GM12878 (cell line): ENCODE data around the gene TOPBP1. TPM values are rescaled to one million over a fixed set of nuclear protein-coding genes. Genes with fewer than 3 reads are reported as not detected.

ENCODE experiments used
- ATAC-seq: fragments of 200-7000 bp; cut with Tn5 transposase; 3 replicates; pipeline ENCODE4 v1.9.1; 2020; ENCODE audit warnings: mild to moderate bottlenecking, moderate library complexity
- BruUV-seq: library from RNA; stranded (reverse); fragments of 400-500 nt; replicated peaks from 2 replicates; lab custom pipeline; 2021; lab: Mats Ljungman, UMichigan
- CTCF ChIA-PET: fragments of 300-600 bp; sonication (Branson Sonifier 250); formaldehyde crosslinking; extraction: SDS; loops from one replicate; lab custom pipeline; 2021; ENCODE audit warnings: inconsistent platforms; lab: Yijun Ruan, JAX
- POLR2A ChIA-PET: fragments of 350-600 bp; formaldehyde crosslinking; extraction: SDS; loops from one replicate; lab custom pipeline; 2021; ENCODE audit warnings: inconsistent platforms; lab: Charles Lee
- RAD21 ChIA-PET: fragments of 300-600 bp; sonication (Branson Sonifier 250); formaldehyde crosslinking; loops from one replicate; lab custom pipeline; 2023; ENCODE audit warnings: antibody characterized with exemption; ENCODE audit not compliant: unreplicated experiment; lab: Charles Lee
- SMC1A ChIA-PET: fragments of 300-600 bp; sonication (Branson Sonifier 250); formaldehyde crosslinking; loops from one replicate; lab custom pipeline; 2023; ENCODE audit not compliant: unreplicated experiment, uncharacterized antibody; lab: Charles Lee
- DNase-seq: peaks from one replicate; pipeline ENCODE4 v3.0.0-alpha.2; 2011; ENCODE audit warnings: low read depth, low spot score
- FAIRE-seq: peaks from 3 replicates; lab custom pipeline; 2011; peaks lifted over from hg19 to GRCh38; lab: Jason Lieb, UNC
- H2AFZ ChIP-seq: 2 replicates; pipeline ENCODE4 v1.6.0; 2011; ENCODE audit warnings: low read depth, low read length, control low read depth; ENCODE audit not compliant: control insufficient read depth
- H3K27ac ChIP-seq: 2 replicates; pipeline ENCODE4 v1.5.1; 2011; ENCODE audit warnings: control low read depth; ENCODE audit not compliant: control insufficient read depth, insufficient read depth
- H3K27me3 ChIP-seq, 2 experiments: replicated peaks in 1 of 2; 2 replicates each; pipeline versions ENCODE4 v1.6.0 to v1.6.1; 2011; ENCODE audit warnings: low read length in 1 of 2; ENCODE audit not compliant: control insufficient read depth in 2 of 2, insufficient read depth in 2 of 2
- H3K36me3 ChIP-seq, 2 experiments: 2 replicates each; pipeline ENCODE4 v1.5.1; 2011; ENCODE audit warnings: low read length in 1 of 2; ENCODE audit not compliant: control insufficient read depth in 2 of 2, insufficient read depth in 2 of 2
- H3K4me1 ChIP-seq: 2 replicates; pipeline ENCODE4 v1.6.1; 2011; ENCODE audit warnings: mild to moderate bottlenecking, low read length, moderate library complexity, mixed read lengths; ENCODE audit not compliant: control insufficient read depth, insufficient read depth
- H3K4me2 ChIP-seq: 2 replicates; pipeline ENCODE4 v1.6.0; 2011; ENCODE audit warnings: control low read depth; ENCODE audit not compliant: control insufficient read depth, insufficient read depth
- H3K4me3 ChIP-seq: fragments of 200-600 bp; sonication (generic); 2 replicates; pipeline ENCODE4 v1.5.1; 2016
- H3K79me2 ChIP-seq: 2 replicates; pipeline ENCODE4 v1.6.0; 2011; ENCODE audit warnings: low read length; ENCODE audit not compliant: control insufficient read depth, insufficient read depth
- H3K9ac ChIP-seq: 2 replicates; pipeline ENCODE4 v1.8.0; 2011; ENCODE audit warnings: low read length, control low read depth, mixed read lengths; ENCODE audit not compliant: control insufficient read depth, insufficient read depth
- H3K9me3 ChIP-seq: replicated peaks from 3 replicates; pipeline ENCODE4 v1.5.1; 2011; ENCODE audit warnings: mild to moderate bottlenecking, low read length; ENCODE audit not compliant: control insufficient read depth, insufficient read depth
- H4K20me1 ChIP-seq: 2 replicates; pipeline ENCODE4 v1.6.0; 2011; ENCODE audit not compliant: control insufficient read depth, insufficient read depth
- ATF7 ChIP-seq: fragments of 450-650 bp; IDR thresholded peaks from 2 replicates; pipeline ENCODE4 v1.6.1; 2016; ENCODE audit warnings: low read depth, mild to moderate bottlenecking
- BRCA1 ChIP-seq: IDR thresholded peaks from 2 replicates; pipeline ENCODE4 v1.6.1; 2011; ENCODE audit warnings: low read depth, low read length, improper control_type of control experiment
- CHD1 ChIP-seq: IDR thresholded peaks from 2 replicates; pipeline ENCODE4 v1.6.1; 2012; ENCODE audit warnings: low read depth, low read length, improper control_type of control experiment
- E2F8 ChIP-seq: fragments of 450-650 bp; IDR thresholded peaks from 2 replicates; pipeline ENCODE4 v1.6.1; 2018; ENCODE audit warnings: mild to moderate bottlenecking, low read depth, moderate library complexity; ENCODE audit not compliant: partially characterized antibody
- ETV6 ChIP-seq, 2 experiments: fragments of 450-650 bp in 1 of 2; IDR thresholded peaks in 1 of 2; conservative IDR thresholded peaks in 1 of 2; 2 replicates each; pipeline ENCODE4 v1.6.1; 2014; ENCODE audit warnings: antibody characterized with exemption in 1 of 2, borderline replicate concordance in 1 of 2, low read depth in 1 of 2, mild to moderate bottlenecking in 1 of 2, moderate library complexity in 1 of 2
- MTA3 ChIP-seq: IDR thresholded peaks from 2 replicates; pipeline ENCODE4 v1.6.1; 2012; ENCODE audit warnings: low read length, inconsistent platforms, borderline replicate concordance
- NFYA ChIP-seq: IDR thresholded peaks from 2 replicates; pipeline ENCODE4 v1.6.1; 2011; ENCODE audit warnings: low read depth, mild to moderate bottlenecking, low read length, improper control_type of control experiment, borderline replicate concordance
- PBX3 ChIP-seq: IDR thresholded peaks from 2 replicates; pipeline ENCODE4 v1.6.1; 2011; ENCODE audit warnings: mild to moderate bottlenecking, low read depth, low read length, moderate library complexity; ENCODE audit not compliant: insufficient replicate concordance
- SIX5 ChIP-seq: IDR thresholded peaks from 2 replicates; pipeline ENCODE4 v1.6.1; 2011; ENCODE audit warnings: mild to moderate bottlenecking, low read depth, low read length, moderate library complexity; ENCODE audit not compliant: severe bottlenecking
- SMARCA5 ChIP-seq: fragments of 450-650 bp; IDR thresholded peaks from 2 replicates; pipeline ENCODE4 v1.6.1; 2017; ENCODE audit warnings: mild to moderate bottlenecking
- SP1 ChIP-seq: IDR thresholded peaks from one replicate; pipeline ENCODE4 v1.6.1; 2011; ENCODE audit warnings: low read depth, low read length
- USF2 ChIP-seq: IDR thresholded peaks from 2 replicates; pipeline ENCODE4 v1.6.1; 2011; ENCODE audit warnings: low read depth, low read length, improper control_type of control experiment, borderline replicate concordance
- ZNF274 ChIP-seq: IDR thresholded peaks from one replicate; pipeline ENCODE4 v1.8.0; 2011; ENCODE audit not compliant: insufficient read length, insufficient read depth
- ZNF687 ChIP-seq: fragments of 450-650 bp; IDR thresholded peaks from 2 replicates; pipeline ENCODE4 v1.6.1; 2017; ENCODE audit warnings: mild to moderate bottlenecking, moderate library complexity
- WGBS: methylation state at CpG from one replicate; pipeline ENCODE4 v1.1.6; 2016; ENCODE audit warnings: low lambda C conversion rate; ENCODE audit not compliant: insufficient replicate concordance, insufficient coverage; ENCODE audit errors: missing lambda C conversion rate; 5-methylcytosine and 5-hydroxymethylcytosine counted together
- in situ Hi-C: fragments of 300-500 bp; cut with MboI; formaldehyde crosslinking; loops from 9 replicates; pipeline ENCODE4 v1.14.3; 2018; ENCODE audit warnings: mixed read lengths
- intact Hi-C: fragments of 100-400 bp; cut with micrococcal nuclease; formaldehyde crosslinking; loops from one replicate; pipeline ENCODE4 v1.14.2; 2022; ENCODE audit not compliant: unreplicated experiment
- polyA plus RNA-seq, 11 experiments: library from polyadenylated mRNA; depleted of rRNA in 4 of 11; unstranded in 6 of 11; stranded (reverse) in 5 of 11; fragments of >200 nt; fragmentation: Nextera tagmentation in 4 of 11; fragmentation: Illumina TruSeq in 1 of 11; extraction: Ambion mirVana in 4 of 11; extraction: Trizol in 1 of 11; gene quantifications; 1 replicate in 1 of 11; 2 replicates in 10 of 11; pipeline versions ENCODE4 v1.2.1 to v1.2.3, GENCODE V29; 2011 to 2016; ENCODE audit warnings: inconsistent platforms in 2 of 11, missing spikeins in 2 of 11, low read depth in 1 of 11
- total RNA-seq, 4 experiments: library from RNA; depleted of rRNA in 3 of 4; stranded (reverse); fragments of >200 nt in 3 of 4; fragmentation: Illumina TruSeq in 1 of 4; extraction: Trizol in 1 of 4; gene quantifications; 2 replicates each; pipeline versions ENCODE4 v1.2.1 to v1.2.3, GENCODE V29; 2013 to 2021

Gene TOPBP1
- total and polyA plus RNA-seq, 10 of the 15 experiments (the other 5 are each of a cell fraction or from before 2014, with no cell fraction given) = 18.3 to 99.3 (median 61.5) TPM

- H2AFZ ChIP-seq = no peak overlapping the region
- no peak for FAIRE-seq
- CTCF ChIA-PET = no interaction called here
- no peak for TF ChIP-seq USF2
- no peak for TF ChIP-seq ZNF687
- TF ChIP-seq SIX5 = no peak
- no peak for TF ChIP-seq E2F8
- no peak for TF ChIP-seq SMARCA5
- no peak for TF ChIP-seq MTA3
- no peak for TF ChIP-seq BRCA1
- TF ChIP-seq CHD1 = no peak
- no peak for TF ChIP-seq NFYA
- no peak for TF ChIP-seq SP1
- no peak for TF ChIP-seq ZNF274
- TF ChIP-seq PBX3 = no peak
- no peak for TF ChIP-seq ATF7
- TF ChIP-seq ETV6 (conservative IDR thresholded peaks at IDR 0.05 in 1 of 2, IDR thresholded peaks at IDR 0.05 in 1 of 2; ENCODE audit: borderline replicate concordance in 1 of 2, low read depth in 1 of 2) = no peak
Observed at GRCh38 chr3:133692759-133693158, 31.0 kb upstream of the TOPBP1 start.

More at GRCh38 chr3:133692759-133693158, 31.0 kb upstream of the TOPBP1 start:
- in situ Hi-C loops (no loop called here), intact Hi-C loops (no loop called here)
- SMC1A ChIA-PET = no interaction called here
- Histone ChIP-seq H3K4me3 (no peak overlapping the region), H3K27ac (no peak overlapping the region), H3K27me3 (0 out of 4 replicates have a peak, but pooled peaks cover 0 to 2% of the 10 kb centered on the region in 2 experiments), H3K9me3 (no peaks in the 10 kb centered on the region), H3K9ac (no peak overlapping the region), H3K79me2 (no peaks in the 10 kb centered on the region), H4K20me1 (no peaks in the 10 kb centered on the region), H3K36me3 (no peaks in the 10 kb centered on the region), H3K4me2 (no peak overlapping the region), H3K4me1 (no peaks in the 10 kb centered on the region)
- no TSS peak for BruUV-seq
- 43% methylated on average over 4 of the region's 4 CpGs for WGBS
- RAD21 ChIA-PET = no interaction called here
- POLR2A ChIA-PET = no interaction called here
- DNase-seq = no peak
- ATAC-seq = no peak
